ENCODE measurements around the gene WDR47.

DNA sequence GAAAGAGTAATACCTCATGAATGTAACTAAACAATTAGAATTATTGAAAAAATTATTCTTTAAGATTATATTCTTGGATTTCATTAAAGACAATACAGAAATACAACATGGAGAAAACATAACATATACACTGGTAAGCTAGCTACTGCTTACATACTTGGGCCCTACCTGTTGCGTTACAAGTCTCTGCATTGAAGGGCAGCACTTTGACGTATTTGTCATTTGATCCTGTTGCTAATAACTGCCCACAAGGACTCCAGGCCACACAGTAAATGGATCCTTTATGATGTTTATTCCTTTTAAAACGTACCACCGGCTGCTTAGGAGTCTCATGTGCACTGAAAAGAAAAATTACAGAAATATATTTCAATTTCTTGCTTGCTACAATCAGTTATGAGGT lies 58.8 kb downstream of the WDR47 start:
- TF ChIP-seq, protein P1, sequence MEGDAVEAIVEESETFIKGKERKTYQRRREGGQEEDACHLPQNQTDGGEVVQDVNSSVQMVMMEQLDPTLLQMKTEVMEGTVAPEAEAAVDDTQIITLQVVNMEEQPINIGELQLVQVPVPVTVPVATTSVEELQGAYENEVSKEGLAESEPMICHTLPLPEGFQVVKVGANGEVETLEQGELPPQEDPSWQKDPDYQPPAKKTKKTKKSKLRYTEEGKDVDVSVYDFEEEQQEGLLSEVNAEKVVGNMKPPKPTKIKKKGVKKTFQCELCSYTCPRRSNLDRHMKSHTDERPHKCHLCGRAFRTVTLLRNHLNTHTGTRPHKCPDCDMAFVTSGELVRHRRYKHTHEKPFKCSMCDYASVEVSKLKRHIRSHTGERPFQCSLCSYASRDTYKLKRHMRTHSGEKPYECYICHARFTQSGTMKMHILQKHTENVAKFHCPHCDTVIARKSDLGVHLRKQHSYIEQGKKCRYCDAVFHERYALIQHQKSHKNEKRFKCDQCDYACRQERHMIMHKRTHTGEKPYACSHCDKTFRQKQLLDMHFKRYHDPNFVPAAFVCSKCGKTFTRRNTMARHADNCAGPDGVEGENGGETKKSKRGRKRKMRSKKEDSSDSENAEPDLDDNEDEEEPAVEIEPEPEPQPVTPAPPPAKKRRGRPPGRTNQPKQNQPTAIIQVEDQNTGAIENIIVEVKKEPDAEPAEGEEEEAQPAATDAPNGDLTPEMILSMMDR (IDR thresholded peaks at IDR 0.05; ENCODE audit: poor library complexity, severe bottlenecking) = no peak
- TF ChIP-seq, protein P2, sequence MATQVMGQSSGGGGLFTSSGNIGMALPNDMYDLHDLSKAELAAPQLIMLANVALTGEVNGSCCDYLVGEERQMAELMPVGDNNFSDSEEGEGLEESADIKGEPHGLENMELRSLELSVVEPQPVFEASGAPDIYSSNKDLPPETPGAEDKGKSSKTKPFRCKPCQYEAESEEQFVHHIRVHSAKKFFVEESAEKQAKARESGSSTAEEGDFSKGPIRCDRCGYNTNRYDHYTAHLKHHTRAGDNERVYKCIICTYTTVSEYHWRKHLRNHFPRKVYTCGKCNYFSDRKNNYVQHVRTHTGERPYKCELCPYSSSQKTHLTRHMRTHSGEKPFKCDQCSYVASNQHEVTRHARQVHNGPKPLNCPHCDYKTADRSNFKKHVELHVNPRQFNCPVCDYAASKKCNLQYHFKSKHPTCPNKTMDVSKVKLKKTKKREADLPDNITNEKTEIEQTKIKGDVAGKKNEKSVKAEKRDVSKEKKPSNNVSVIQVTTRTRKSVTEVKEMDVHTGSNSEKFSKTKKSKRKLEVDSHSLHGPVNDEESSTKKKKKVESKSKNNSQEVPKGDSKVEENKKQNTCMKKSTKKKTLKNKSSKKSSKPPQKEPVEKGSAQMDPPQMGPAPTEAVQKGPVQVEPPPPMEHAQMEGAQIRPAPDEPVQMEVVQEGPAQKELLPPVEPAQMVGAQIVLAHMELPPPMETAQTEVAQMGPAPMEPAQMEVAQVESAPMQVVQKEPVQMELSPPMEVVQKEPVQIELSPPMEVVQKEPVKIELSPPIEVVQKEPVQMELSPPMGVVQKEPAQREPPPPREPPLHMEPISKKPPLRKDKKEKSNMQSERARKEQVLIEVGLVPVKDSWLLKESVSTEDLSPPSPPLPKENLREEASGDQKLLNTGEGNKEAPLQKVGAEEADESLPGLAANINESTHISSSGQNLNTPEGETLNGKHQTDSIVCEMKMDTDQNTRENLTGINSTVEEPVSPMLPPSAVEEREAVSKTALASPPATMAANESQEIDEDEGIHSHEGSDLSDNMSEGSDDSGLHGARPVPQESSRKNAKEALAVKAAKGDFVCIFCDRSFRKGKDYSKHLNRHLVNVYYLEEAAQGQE (IDR thresholded peaks at IDR 0.05; ENCODE audit: borderline replicate concordance) = no peak
- TF ChIP-seq RAD21 (conservative IDR thresholded peaks at IDR 0.05) = no peak
- no peak for TF ChIP-seq EZH2 (IDR thresholded peaks at IDR 0.05; ENCODE audit: borderline replicate concordance, insufficient read depth, low read length, poor library complexity, severe bottlenecking)
- TF ChIP-seq EP300 (conservative IDR thresholded peaks at IDR 0.05; ENCODE audit: poor library complexity, severe bottlenecking) = no peak
- no peak for TF ChIP-seq POLR2AphosphoS5 (IDR thresholded peaks at IDR 0.05)
- TF ChIP-seq SMC3 (conservative IDR thresholded peaks at IDR 0.05; ENCODE audit: poor library complexity) = no peak
- TF ChIP-seq MXI1 (conservative IDR thresholded peaks at IDR 0.05; ENCODE audit: poor library complexity, severe bottlenecking) = no peak

Data from neural cell (in vitro differentiated cells).